Neural cell (in vitro differentiated cells): ENCODE data around the gene YIPF2. TPM values are rescaled to one million over a fixed set of nuclear protein-coding genes. Genes with fewer than 3 reads are reported as not detected.

Experiments
- H2AFZ ChIP-seq: fragments of 200-600, 300-800 bp; sonication (generic), shearing (Covaris generic); 2 replicates; pipeline ENCODE4 v1.6.0; 2014; ENCODE audit warnings: low read depth, mild to moderate bottlenecking, antibody characterized with exemption, low read length, moderate library complexity
- H3F3A ChIP-seq: fragments of 200-600 bp; shearing (Covaris generic); 2 replicates; pipeline ENCODE4 v1.6.1; 2016; ENCODE audit warnings: mild to moderate bottlenecking, moderate library complexity, mixed read lengths, antibody characterized with exemption, low read length; ENCODE audit not compliant: insufficient read depth, poor library complexity, severe bottlenecking
- H3K27ac ChIP-seq: fragments of 200-600, 300-800 bp; sonication (generic), shearing (Covaris generic); 2 replicates; pipeline ENCODE4 v1.5.1; 2014; ENCODE audit warnings: mild to moderate bottlenecking, low read length, moderate library complexity
- H3K27me3 ChIP-seq: fragments of 300-800, 200-600 bp; sonication (generic), shearing (Covaris generic); 2 replicates; pipeline ENCODE4 v1.6.0; 2014; ENCODE audit warnings: mild to moderate bottlenecking, low read depth, low read length, moderate library complexity; ENCODE audit not compliant: insufficient read depth
- H3K36me3 ChIP-seq: fragments of 300-800, 200-600 bp; sonication (generic), shearing (Covaris generic); 2 replicates; pipeline ENCODE4 v1.5.1; 2014; ENCODE audit warnings: mild to moderate bottlenecking, antibody characterized with exemption, low read length, moderate library complexity; ENCODE audit not compliant: insufficient read depth
- H3K4me2 ChIP-seq: fragments of 300-800, 200-600 bp; sonication (generic), shearing (Covaris generic); 2 replicates; pipeline ENCODE4 v1.6.0; 2014; ENCODE audit warnings: mild to moderate bottlenecking, low read length
- H3K4me3 ChIP-seq: fragments of 300-800, 200-600 bp; sonication (generic), shearing (Covaris generic); 2 replicates; pipeline ENCODE4 v1.5.1; 2014; ENCODE audit warnings: mild to moderate bottlenecking, low read length, moderate library complexity
- H3K79me2 ChIP-seq: fragments of 200-600 bp; shearing (Covaris generic); replicated peaks from 2 replicates; pipeline ENCODE4 v1.6.0; 2014; ENCODE audit warnings: mild to moderate bottlenecking, low read length, moderate library complexity; ENCODE audit not compliant: insufficient read depth
- H3K9ac ChIP-seq: fragments of 300-800, 200-600 bp; sonication (generic), shearing (Covaris generic); 2 replicates; pipeline ENCODE4 v1.6.1; 2016; ENCODE audit warnings: mild to moderate bottlenecking, low read length, mixed read lengths
- H3K9me2 ChIP-seq: fragments of 200-600 bp; shearing (Covaris generic); 2 replicates; pipeline ENCODE4 v1.6.1; 2016; ENCODE audit warnings: mild to moderate bottlenecking, low read length, mixed read lengths; ENCODE audit not compliant: insufficient read depth
- H3K9me3 ChIP-seq: fragments of 200-600, 300-800 bp; sonication (generic), shearing (Covaris generic); 2 replicates; pipeline ENCODE4 v1.6.1; 2016; ENCODE audit warnings: mild to moderate bottlenecking, mixed run types, low read length, moderate library complexity, mixed read lengths
- H4K20me1 ChIP-seq: fragments of 200-600 bp; shearing (Covaris generic); 2 replicates; pipeline ENCODE4 v1.6.1; 2016; ENCODE audit warnings: mild to moderate bottlenecking, mixed run types; ENCODE audit not compliant: insufficient read depth
- CTCF ChIP-seq: fragments of 450-650 bp; IDR thresholded peaks from 2 replicates; pipeline ENCODE4 v1.5.1; 2014; ENCODE audit warnings: antibody characterized with exemption, mild to moderate bottlenecking, moderate library complexity; ENCODE audit not compliant: poor library complexity, severe bottlenecking
- EP300 ChIP-seq: fragments of 450-650 bp; conservative IDR thresholded peaks from 2 replicates; pipeline ENCODE4 v1.6.1; 2014; ENCODE audit warnings: antibody characterized with exemption, mild to moderate bottlenecking, moderate library complexity; ENCODE audit not compliant: poor library complexity, severe bottlenecking
- EZH2 ChIP-seq: fragments of 200-600, 300-800 bp; shearing (Covaris generic), sonication (generic); IDR thresholded peaks from 2 replicates; pipeline ENCODE4 v1.6.1; 2014; ENCODE audit warnings: antibody characterized with exemption, low read length, borderline replicate concordance, mild to moderate bottlenecking; ENCODE audit not compliant: insufficient read depth, poor library complexity, severe bottlenecking
- MXI1 ChIP-seq: fragments of 450-650 bp; conservative IDR thresholded peaks from 2 replicates; pipeline ENCODE4 v1.6.1; 2014; ENCODE audit warnings: antibody characterized with exemption, mild to moderate bottlenecking; ENCODE audit not compliant: poor library complexity, severe bottlenecking
- POLR2AphosphoS5 ChIP-seq: IDR thresholded peaks from 2 replicates; pipeline ENCODE4 v1.6.1; 2012
- RAD21 ChIP-seq: fragments of 450-650 bp; conservative IDR thresholded peaks from 2 replicates; pipeline ENCODE4 v1.6.1; 2014; ENCODE audit warnings: antibody characterized with exemption, mild to moderate bottlenecking, moderate library complexity
- REST ChIP-seq: IDR thresholded peaks from 2 replicates; pipeline ENCODE4 v1.6.1; 2012; ENCODE audit warnings: borderline replicate concordance
- SMC3 ChIP-seq: fragments of 450-650 bp; conservative IDR thresholded peaks from 2 replicates; pipeline ENCODE4 v1.6.1; 2014; ENCODE audit warnings: antibody characterized with exemption, mild to moderate bottlenecking, moderate library complexity; ENCODE audit not compliant: poor library complexity
- TAF1 ChIP-seq: IDR thresholded peaks from 2 replicates; pipeline ENCODE4 v1.6.1; 2012; ENCODE audit warnings: low read depth
- polyA plus RNA-seq: library from polyadenylated mRNA; depleted of rRNA; stranded (reverse); fragments of >200 nt; gene quantifications from 2 replicates; pipeline ENCODE4 v1.2.3, GENCODE V29; 2014

YIPF2 gene
- polyA plus RNA-seq, 1 donor from 2014 or later = 101 TPM

GRCh38 chr19:10907925-10908324 lies 20.5 kb downstream of the YIPF2 start:
- Histone ChIP-seq H3K27me3 (no peaks in the 10 kb centered on the region), H3F3A (no peaks in the 10 kb centered on the region), H3K4me3 (no peak overlapping the region), H3K36me3 (no peaks in the 10 kb centered on the region), H3K9me2 (no peaks in the 10 kb centered on the region), H3K4me2 (no peak overlapping the region), H2AFZ (no peak overlapping the region), H3K9ac (no peak overlapping the region), H3K9me3 (no peaks in the 10 kb centered on the region), H4K20me1 (no peaks in the 10 kb centered on the region), H3K79me2 (peaks cover 6% of the 10 kb centered on the region), H3K27ac (no peak overlapping the region)
- TF ChIP-seq MXI1 (no peak), TAF1 (no peak), SMC3 (no peak), EP300 (no peak), RAD21 (no peak), EZH2 (no peak), REST (no peak), POLR2AphosphoS5 (no peak), CTCF (no peak)

- no peak overlapping the region for H2AFZ ChIP-seq
- no peaks in the 10 kb centered on the region for H3F3A ChIP-seq
- H3K27me3 ChIP-seq = no peaks in the 10 kb centered on the region
- H3K4me3 ChIP-seq = no peak overlapping the region
- no peaks in the 10 kb centered on the region for H3K36me3 ChIP-seq
- H3K9ac ChIP-seq = no peak overlapping the region
- no peak for TF ChIP-seq RAD21
- TF ChIP-seq TAF1 = no peak
- no peak for TF ChIP-seq SMC3
- no peak for TF ChIP-seq CTCF
- TF ChIP-seq EZH2 = no peak
- TF ChIP-seq POLR2AphosphoS5 = no peak
- TF ChIP-seq MXI1 = no peak
- TF ChIP-seq REST = no peak
- no peak for TF ChIP-seq EP300
- no peak overlapping the region for H3K4me2 ChIP-seq
- H4K20me1 ChIP-seq = no peaks in the 10 kb centered on the region
- no peak overlapping the region for H3K27ac ChIP-seq
- peaks cover 14% of the 10 kb centered on the region for H3K79me2 ChIP-seq
- no peaks in the 10 kb centered on the region for H3K9me3 ChIP-seq
- H3K9me2 ChIP-seq = no peaks in the 10 kb centered on the region
Measured at GRCh38 chr19:10899151-10899653, 29.2 kb downstream of the YIPF2 start.
